GM21576 (cell line): ENCODE results near the gene LCAT.

ENCODE experiments used
- ATAC-seq: cut with Tn5 transposase; IDR thresholded peaks from one replicate; pipeline ENCODE4 v1.9.1; 2021; ENCODE audit warnings: mild to moderate bottlenecking, moderate library complexity; ENCODE audit not compliant: unreplicated experiment

LCAT gene

DNA sequence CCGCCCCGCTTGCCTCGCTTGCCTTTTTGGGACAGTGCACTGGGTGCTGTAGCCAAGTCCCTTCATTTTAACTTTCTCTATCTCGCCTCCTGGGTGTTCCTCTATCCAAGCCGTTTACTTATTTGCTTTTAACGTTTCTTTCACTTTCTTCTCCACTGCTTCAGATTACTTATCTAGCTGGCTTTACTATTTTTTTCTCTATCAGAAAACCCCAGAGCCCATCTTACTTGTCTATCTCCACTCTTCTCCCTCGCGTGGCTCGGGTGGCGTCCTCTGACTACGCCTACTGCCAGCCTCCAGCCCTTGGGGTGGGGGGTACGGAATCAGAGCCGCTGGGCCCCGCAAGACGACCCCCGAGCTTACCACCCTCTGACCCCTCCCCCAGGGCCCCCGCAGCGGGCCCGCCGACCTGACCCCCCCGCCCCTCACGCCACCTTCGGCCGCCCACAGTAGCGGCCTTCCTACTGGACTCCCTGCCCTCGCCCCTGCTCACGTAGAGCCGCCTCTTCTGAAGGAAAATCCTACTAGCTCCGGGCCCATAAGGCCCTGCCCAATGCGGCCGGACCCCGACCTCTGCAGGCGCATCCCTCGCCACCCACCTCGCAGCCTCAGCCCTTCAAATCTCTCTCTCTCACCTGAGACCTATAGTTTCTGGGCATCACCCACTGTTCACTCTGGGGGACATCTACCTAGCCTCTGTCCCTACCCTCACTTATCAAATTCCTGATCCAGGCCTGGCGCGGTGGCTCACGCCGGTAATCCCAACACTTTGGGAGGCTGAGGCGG lies 25.5 kb upstream of the LCAT start:
- ATAC-seq = no peak

DNA sequence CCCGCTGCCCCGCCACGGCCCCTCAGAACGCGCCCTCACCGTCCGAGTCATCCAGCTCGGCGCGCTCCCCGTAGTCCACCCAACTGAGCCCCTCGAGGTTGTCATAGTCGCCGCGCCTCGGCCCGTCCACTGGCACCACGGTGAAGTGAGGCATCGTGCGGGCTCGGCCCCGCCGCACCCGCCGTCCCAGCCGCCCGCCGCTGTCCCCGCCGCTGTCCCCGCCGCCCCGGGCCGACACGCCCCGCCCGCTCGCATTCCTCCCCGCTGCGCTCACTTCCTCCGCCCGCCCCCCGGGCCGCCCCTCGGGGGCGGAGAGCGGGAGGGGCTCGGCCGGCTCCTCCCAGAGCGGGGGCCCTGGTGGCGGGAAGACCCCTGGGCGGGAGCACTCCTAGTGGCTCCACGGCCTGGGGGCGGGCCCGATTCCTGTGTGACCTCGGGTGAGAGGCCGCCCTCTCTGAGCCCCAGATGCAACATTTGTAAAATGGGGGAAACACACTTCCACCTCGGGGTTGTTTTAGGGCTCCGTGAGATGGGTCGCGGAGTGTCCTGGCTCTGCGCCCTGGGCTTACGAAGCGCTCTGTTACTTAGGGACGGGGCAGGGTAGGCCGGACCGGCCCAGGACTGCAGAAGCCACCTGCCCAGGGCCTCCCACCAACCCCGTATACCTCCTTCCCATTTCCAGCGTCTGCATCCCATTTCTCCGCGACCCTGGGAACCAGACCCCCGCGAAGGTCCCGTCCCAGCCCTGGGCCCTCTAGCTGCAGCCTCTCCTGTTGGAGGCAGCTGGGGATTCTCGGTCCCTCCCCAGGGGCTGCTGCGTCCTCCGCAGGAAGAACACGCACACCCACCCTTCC lies 24.7 kb upstream of the LCAT start, which contains the start of gene SLC12A4:
Gene SLC12A4 (minus strand): TSS at position 238 of the 854 bp plus-strand sequence. CDS start 84 bp downstream, at position 154.
- peak; percentile 70 for ATAC-seq

DNA sequence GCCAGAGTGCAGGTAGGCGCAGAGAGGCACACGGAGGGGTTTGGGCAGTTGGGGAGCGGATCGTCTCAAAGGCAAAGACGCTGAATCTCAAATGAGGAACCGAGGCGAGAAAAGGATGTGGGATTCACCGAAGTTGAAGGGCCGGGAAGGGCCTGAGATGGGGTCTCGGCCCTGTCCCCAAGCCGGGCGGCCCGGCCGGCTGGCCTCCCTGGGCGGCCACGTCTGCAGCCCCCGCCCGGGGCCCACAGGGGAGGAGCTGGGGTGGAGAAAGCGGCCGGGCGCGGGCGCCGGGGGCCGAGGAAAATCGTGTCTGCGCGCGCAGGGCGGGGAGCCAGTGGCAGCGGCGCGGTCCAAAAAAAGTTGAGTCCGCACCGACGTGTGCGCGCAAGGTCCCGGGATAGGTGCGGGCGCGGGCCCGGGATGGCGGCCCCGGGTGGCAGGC lies 24.1 kb upstream of the LCAT start:
- ATAC-seq = peak; percentile 23

DNA sequence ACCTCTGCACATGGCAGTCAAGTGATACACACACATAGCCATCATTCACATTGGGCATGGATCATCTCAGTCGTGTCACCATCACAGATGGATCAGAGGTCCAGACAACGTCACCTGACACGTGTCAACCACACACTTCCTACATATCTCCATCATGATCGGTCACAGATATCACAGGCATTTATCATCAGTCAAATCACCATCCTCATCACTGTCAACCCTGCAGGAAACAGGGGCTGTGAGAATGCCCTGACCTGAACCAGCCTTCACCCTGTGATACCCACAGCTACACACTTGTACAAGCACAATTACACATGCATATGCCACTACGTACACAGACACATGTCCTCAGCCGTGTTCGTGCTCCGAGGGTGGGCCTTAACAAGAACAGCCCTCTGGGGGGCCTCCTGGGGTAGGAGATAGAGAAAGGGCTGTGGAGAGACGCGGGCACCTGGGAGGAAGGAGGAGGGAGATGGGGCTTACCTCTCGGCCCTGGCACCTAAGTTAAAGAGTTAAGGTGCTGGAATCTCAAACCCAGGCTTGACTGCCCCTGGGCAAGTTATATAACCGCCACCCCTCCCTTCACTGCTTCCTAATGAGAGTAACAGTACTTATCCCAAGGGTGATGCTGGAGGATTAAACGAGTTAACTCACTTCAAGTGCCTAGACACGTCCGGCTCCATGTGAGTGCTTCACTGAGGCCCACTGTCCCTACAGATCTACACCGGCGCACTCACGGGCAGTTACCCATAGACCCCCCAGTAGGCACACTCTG lies 23.4 kb upstream of the LCAT start:
- ATAC-seq = peak; percentile 4

DNA sequence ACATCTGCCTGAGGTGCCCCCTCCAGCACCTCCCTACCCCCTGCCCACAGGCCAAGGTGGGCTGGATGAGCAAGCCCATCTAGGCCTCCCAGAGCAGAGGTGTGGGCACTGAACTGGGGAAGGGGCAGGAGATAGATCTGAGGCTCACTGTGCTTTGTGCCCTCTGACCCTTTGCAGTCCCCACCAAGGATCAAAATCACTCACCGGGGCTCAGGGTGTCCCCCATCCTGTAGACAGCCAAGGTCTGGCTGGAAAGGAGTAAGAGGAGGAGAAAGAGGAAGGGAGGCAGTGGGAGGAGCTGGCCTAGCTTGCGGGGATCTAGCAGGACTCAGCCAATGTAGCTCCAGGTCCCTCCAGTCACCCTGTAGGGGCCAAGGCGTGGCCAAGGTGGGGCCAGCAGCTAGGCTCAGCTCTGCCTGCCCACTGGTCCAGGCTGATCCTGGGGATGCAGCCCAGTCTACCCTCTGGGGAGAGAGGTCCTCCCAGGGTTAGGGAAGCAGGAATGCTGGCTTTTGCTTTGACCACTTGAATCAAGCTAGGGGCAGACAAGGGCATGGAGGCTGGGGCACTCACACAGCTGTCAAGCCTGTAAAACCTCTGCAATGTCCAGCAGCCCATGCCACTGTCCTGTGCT lies 22.7 kb upstream of the LCAT start:
- no peak for ATAC-seq

DNA sequence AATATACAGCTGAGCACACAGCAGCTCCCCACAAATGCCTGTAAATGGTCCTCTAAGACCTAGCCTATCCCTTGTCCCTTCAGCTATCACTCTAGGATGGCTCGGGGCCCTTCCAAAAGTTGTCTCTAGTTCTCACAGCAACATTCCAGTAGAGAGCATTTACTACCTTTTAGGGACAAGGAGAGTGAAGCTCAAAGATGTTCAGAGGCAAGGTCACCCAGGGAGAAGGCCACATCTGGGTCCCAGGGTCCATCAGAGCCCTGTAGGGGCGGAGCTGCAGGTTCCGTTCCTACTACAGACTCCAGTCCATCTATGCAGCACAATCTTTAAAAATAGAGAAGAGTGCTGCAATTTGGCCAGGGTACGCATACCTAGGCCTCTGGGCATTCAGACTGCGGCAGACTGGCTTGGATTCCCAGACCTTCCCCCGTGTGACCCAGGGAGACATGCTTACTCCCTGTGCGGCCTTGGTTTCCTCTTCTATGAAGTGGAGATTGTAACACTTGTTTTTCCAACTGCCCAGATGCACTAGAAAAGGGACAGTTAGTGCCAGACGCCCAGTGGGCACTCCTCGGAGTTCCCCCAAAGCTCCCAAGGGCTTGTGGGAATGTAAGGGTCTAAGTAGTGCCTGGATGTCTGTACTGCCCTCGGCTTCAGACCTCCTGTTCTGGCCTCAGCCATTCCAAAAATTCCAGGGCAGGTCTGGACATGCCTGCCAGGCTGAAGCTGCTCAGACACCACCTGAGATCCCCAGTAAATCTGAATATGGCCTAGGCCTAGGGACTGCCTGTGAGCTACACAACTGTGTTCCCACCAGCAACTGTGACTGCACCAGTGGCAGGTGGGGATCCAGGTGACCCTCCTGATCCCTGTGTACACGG lies 22.0 kb upstream of the LCAT start:
- ATAC-seq = no peak

DNA sequence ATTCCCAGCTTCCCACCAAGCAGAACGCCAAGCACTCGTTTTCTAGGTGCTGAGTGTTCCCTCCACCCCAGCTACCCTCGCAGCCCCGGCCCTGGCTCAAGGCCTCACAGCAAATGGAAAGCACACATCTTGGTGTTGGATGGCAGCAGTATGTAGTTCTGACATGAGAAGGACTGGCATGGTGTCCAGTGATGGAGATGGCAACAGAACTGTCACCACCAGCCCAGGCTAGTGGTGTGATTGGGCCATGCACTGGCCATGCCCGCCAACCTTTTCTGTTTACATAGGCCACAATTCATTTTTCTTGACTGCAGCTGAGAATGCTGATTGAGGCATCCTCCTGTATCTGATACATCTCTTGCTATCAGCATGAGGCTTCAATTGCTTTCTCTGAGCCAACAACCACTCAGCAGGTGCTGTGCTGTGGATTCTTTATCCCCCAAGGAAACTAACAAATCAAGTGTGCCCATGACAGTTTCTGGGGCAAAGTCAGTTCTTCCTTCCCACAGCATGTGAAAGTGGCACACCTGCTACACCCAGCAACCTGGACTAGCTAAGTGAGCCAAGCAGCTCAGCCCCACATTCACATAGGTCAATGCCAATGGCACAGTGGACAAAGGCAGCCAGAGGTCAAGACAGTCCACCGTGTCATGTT lies 20.7 kb upstream of the LCAT start:
- ATAC-seq = no peak

DNA sequence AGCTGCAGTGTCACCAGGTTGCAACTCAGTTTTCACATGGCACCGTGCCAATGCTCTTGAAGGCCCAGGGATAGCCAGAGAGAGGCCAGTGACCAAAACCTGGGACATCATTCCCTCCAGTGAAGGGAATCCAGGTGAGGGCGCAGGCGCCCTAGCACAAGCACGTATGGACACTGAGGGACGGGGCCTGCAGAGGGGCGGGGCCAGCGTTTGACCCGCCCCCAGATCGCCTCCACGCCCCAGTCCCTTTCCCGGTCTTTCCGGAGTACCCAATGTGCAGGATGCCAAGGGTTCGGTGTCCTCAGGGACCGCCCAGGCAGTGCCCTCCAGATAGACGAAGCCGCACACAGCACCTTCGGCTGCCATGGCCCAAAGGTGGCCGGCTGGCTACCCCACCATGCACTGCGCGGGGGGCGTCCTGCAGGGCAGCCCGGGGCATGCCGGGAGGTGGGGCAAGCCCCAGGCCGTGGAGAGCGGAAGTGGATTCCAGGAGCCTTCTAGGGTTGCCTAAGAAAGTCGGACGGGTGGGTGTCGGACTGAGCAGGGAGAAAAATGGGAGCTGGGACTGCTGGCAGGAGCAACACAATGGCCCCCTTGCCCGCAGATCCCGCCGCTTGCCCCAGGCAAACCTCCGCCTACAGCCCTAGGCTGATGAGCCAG lies 19.9 kb upstream of the LCAT start:
- ATAC-seq = no peak

DNA sequence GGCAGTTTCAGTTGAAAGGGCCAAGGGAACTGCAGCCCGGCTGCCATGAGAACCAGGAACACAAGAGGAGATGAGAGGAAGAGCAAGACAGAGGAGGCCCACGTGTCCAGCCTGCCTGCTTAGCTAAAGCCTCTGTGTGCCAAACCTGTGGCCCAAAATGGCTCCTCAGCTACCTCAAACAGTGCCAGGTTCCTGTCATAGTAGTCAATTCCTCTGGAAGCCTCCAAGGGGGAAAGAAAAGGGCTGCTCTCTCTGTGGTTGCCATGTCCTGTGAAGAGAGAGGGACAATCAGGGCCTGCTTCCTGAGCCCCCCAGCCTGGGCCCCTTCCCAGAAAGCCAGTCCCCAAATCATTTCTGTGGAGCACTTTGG lies 19.4 kb upstream of the LCAT start:
- ATAC-seq = no peak

DNA sequence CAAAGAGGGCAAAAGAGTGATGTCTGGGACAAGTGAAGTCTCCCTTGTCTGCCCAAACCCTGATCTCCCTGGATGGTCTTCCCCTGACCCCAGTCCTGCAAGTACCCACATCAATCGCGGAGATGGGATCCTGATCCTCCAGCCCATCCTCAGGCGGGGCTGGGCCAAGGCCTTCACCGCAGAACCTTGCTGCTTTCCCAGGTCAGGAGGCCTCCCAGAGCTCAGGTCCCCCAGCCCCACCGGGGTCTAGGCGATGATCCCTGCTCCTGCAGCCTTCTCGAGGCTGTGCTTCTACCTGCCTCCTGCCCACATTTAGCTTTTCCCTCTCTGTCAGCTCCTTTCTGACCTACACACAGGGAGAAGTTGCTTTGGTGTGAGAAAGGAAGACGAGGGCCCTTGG lies 18.2 kb upstream of the LCAT start:
- ATAC-seq = no peak

DNA sequence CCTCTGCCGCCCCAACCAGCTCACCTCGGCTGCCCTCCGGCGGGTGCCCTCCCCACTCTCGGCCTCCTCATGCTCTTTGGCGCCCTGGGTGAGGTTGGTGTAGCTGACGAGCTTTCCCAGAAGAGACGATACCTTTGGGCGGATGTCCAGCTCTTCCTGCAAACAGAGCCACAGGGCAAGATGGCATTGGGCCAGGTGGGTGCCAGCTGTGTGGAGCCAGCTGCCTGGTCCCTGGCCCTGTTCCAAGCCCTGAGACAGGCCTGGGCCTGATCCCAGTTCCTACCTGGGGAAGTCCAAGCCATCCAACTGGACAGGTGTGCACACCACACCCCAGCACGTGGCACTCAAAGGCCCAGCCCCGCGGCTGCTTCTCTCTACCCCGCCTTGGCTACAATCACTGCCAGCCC lies 17.6 kb upstream of the LCAT start:
- no peak for ATAC-seq

DNA sequence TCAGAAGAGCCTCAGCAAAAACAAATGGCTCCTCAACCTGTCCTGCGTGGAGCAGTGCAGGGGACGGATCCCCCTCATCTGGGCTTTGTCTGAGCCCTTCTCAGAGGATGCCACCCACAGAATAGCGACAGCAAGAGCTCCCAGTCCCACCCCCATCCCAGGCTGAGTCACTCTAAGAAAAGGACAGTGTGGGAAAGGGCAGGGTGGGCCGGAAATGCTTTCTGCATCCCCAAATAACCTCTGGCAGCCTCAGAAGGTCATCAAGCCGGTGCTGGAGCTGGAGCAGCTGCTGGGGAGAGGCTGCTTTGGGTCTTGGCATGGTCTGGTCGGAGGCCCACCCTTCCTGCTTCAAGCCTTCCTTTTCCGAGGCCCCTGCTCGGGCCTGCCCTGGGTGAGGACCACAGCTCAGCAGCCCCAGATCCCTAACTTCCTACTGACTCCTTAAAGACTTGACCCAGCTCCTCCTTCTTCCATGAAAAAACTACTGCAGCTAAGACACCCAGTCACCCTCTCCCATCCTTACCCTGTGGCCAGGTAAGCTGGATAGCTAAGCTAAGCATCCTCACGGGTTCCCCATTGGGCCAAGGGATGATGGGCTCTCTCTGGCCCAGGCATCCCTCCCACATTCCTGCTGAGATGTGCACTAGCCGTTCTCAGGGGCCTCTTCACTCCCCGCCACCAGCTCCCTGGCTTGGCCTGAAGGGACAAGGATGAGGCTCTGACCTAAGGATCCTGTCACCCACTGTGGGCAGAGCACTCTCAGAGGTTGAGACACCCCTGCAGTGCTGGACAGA lies 15.8 kb upstream of the LCAT start:
- no peak for ATAC-seq

DNA sequence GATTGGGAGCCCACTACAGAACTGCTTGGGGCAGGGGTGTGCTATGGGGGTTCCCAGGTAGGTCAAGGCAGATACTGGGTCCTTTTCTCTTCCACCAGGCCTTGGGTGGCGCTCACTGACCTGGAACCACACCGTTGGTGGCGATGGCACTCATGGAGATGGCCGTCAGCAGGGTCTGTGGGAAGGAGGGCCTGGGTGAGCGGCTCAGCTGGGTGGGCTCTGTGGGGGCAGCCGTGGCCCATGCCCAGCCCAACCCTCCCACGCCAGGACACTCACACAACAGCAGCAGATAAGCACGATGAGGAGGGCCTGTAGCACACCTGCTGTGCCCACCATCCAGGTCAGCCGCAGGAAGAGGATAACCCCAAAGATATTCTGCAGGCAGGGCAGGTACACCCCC lies 13.7 kb upstream of the LCAT start:
- no peak for ATAC-seq

DNA sequence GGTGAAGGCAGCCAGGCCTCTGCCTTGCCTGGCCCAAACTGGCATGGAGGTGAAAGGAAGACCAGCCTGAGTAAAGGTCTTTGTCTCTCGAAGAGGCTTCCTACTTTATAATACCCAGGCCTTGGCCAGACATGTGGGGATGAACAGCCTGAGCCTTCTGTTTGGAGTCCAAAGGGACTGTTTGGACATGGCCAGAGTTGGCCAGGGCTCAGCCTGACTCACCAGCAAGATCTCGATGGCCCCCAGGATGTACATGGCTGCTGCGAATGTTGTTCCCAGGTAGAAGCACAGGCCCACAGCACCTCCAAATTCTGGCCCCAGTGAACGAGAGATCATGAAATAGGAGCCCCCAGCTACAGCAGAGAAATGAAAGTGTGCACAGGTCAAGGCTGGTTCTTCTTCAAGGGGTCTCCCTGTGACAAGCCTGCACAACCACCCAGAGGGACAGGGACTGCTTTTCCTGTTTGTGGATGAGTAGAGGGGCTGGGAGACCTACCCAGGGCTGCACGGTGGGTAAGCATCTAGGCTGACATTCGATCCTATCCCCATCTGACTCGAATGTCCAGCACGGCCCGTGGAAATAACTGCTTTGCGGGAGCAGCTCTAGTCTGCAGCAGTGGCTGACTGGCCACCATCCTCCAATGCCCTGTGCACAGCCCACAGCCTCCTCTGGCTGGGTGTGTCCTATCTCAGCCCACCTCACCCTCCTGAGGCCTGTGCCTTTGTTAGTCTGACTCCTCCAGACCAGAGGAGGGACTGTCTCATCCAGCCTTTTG lies 10.7 kb upstream of the LCAT start:
- no peak for ATAC-seq

DNA sequence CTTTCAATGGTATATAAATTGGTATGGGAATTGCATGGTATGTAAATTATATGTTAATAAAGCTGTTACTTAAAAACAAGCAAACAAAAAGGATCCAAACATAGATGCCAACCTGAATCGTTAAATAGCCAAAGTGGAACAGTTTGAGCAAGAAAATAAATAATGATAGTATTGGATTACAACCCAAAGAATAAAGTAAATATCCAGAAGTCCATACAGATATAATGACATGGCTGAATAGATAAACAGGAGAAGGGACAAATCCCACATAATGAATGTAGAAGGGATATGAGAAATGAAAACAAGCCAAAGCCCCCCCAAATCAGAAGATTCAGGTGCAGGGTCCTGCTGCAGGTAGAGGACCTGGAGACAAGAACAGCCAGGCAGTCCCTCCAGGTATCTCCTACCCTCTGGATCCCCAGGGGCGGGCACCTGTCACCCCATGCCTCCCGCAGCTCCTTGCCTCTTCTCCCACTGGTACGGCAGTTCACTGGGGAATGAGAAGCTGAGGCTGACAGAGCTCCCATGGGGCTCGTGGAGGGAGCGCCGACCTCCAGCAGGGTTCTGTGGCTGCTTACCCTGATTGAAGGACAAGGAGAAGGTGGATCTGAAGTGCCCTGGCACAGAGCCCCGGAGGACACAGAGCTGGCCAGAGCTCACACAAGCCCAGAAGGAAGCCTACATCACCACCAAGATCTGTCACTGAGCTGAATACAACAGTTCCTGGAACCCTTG lies 9.9 kb upstream of the LCAT start:
- ATAC-seq = no peak

DNA sequence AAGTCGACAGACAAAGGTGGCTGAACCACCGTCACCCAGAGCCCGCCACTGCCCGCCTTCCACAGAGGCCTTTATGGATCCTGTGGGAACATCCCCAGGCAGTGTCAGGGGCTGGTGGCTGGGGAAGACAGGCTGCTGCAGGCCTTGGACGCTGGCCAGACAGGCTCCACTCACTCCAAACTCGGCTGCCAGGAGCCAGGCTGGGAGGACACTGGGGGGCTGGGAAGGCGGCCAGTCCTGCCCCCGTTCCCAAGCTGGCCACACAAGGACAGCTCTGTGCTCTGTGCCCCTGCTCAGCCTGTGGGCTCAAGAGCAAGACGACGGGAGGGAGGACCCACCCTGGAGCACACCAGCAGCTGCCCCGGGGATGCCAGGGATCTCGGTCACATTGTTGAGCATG lies 7.6 kb upstream of the LCAT start:
- no peak for ATAC-seq
